ENCODE results near the gene SEPTIN8.

The SEPTIN8 gene

GRCh38 chr5:132729896-132730295 lies 47.1 kb downstream of the SEPTIN8 start:
- no peak for TF ChIP-seq CTCF (conservative IDR thresholded peaks at IDR 0.05; ENCODE audit: low read depth, low read length)

GRCh38 chr5:132725745-132726144 lies 51.3 kb downstream of the SEPTIN8 start:
- H3K4me3 ChIP-seq (ENCODE audit: low read depth, low read length) = no peak overlapping the region
- no peak for TF ChIP-seq CTCF (conservative IDR thresholded peaks at IDR 0.05; ENCODE audit: low read depth, low read length)
- no peak for DNase-seq (ENCODE audit: low read depth)

More at GRCh38 chr5:132729896-132730295, 47.1 kb downstream of the SEPTIN8 start:
- no peak for DNase-seq (ENCODE audit: low read depth)
- H3K4me3 ChIP-seq (ENCODE audit: low read depth, low read length) = no peak overlapping the region

GRCh38 chr5:132718544-132719312 lies 58.3 kb downstream of the SEPTIN8 start:
- H3K4me3 ChIP-seq (ENCODE audit: low read depth, low read length) = no peak overlapping the region
- DNase-seq (ENCODE audit: low read depth) = no peak
- TF ChIP-seq CTCF (conservative IDR thresholded peaks at IDR 0.05; ENCODE audit: low read depth, low read length) = no peak

GRCh38 chr5:132714456-132715307 lies 62.4 kb downstream of the SEPTIN8 start:
- DNase-seq (ENCODE audit: low read depth) = peak; percentile 33

GRCh38 chr5:132708645-132709044 lies 68.4 kb downstream of the SEPTIN8 start:
- no peak for DNase-seq (ENCODE audit: low read depth)
- TF ChIP-seq CTCF (conservative IDR thresholded peaks at IDR 0.05; ENCODE audit: low read depth, low read length) = no peak
- H3K4me3 ChIP-seq (ENCODE audit: low read depth, low read length) = no peak overlapping the region

More at GRCh38 chr5:132714456-132715307, 62.4 kb downstream of the SEPTIN8 start:
- H3K4me3 ChIP-seq (ENCODE audit: low read depth, low read length) = no peak overlapping the region
- peak; percentile 35 for TF ChIP-seq CTCF (conservative IDR thresholded peaks at IDR 0.05; ENCODE audit: low read depth, low read length)

GRCh38 chr5:132704875-132705274 lies 72.2 kb downstream of the SEPTIN8 start:
- peak; percentile 33 for DNase-seq (ENCODE audit: low read depth)
- TF ChIP-seq CTCF (conservative IDR thresholded peaks at IDR 0.05; ENCODE audit: low read depth, low read length) = no peak
- H3K4me3 ChIP-seq (ENCODE audit: low read depth, low read length) = no peak overlapping the region
